ENCODE measurements around the gene KCNMA1. TPM values are rescaled to one million over a fixed set of nuclear protein-coding genes. Genes with fewer than 3 reads are reported as not detected.

The KCNMA1 gene
- total RNA-seq, 2 donors from 2014 or later: 5.9 to 9.3 TPM

DNA sequence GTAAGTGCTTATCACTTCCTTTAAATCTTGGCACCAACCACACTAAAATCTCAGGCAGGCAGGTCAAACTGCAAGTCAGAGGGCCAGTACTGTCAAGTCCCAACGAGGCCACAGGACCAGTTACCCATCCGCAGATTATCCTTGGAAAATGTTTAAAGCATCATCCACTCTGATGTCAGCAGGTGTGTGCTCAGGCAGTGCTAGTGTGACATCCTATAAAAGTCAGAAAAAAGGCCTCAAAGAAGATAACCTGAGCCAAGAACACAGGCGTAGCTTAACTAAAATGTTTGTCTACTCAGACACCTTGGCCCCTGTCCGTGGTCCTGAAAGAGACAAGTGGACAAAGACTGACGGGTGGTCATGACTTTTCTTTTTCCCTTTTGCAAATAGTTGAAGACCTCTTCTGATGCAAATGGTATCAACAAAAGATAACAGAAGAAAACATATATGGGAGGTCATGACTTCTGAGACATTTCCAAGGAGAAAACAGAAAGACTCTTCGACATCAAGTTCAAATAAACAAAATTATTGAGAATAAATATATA, 309.3 kb downstream of the KCNMA1 start:
- TF ChIP-seq POLR2A (IDR thresholded peaks at IDR 0.05): no peak
- TF ChIP-seq, protein P1, sequence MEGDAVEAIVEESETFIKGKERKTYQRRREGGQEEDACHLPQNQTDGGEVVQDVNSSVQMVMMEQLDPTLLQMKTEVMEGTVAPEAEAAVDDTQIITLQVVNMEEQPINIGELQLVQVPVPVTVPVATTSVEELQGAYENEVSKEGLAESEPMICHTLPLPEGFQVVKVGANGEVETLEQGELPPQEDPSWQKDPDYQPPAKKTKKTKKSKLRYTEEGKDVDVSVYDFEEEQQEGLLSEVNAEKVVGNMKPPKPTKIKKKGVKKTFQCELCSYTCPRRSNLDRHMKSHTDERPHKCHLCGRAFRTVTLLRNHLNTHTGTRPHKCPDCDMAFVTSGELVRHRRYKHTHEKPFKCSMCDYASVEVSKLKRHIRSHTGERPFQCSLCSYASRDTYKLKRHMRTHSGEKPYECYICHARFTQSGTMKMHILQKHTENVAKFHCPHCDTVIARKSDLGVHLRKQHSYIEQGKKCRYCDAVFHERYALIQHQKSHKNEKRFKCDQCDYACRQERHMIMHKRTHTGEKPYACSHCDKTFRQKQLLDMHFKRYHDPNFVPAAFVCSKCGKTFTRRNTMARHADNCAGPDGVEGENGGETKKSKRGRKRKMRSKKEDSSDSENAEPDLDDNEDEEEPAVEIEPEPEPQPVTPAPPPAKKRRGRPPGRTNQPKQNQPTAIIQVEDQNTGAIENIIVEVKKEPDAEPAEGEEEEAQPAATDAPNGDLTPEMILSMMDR (IDR thresholded peaks at IDR 0.05): no peak
- intact Hi-C loops (cut with DNase I): no loop called here
- H3K27ac ChIP-seq: no peak overlapping the region
- no peaks in the 10 kb centered on the region for H3K27me3 ChIP-seq
- peaks cover 36% of the 10 kb centered on the region for H3K4me1 ChIP-seq
- no peak for ATAC-seq
- WGBS, 2 donors: 64 to 66% methylated on average over 6 of the region's 6 CpGs
- no peak overlapping the region for H3K4me3 ChIP-seq
- no peaks in the 10 kb centered on the region for H3K9me3 ChIP-seq
- H3K36me3 ChIP-seq (replicated peaks in 1 of 2; ENCODE audit: insufficient read depth in 1 of 2, low read depth in 2 of 2): no peaks in the 10 kb centered on the region
- peak in 3 of 4 donors; percentile 29 to 49 (median 30) for DNase-seq

DNA sequence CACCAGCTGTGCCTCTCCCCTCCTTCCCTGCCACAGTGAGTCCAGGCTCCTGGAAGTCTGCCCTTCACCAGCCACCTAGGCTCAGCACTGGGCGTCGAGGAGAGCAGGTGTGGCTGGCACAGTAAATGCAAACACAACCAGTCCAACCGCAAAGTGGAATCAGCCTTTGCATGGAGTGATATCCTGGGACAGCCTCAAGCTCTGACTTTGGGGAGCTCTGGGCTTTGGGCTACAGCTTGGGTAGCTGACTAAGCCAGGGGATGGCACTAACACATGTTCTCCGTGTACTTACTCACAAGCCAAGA, 312.4 kb downstream of the KCNMA1 start:
- TF ChIP-seq POLR2A (IDR thresholded peaks at IDR 0.05): no peak
- TF ChIP-seq, protein P1 (IDR thresholded peaks at IDR 0.05): no peak
- peak; percentile 30 to 62 (median 42) for DNase-seq
- Histone ChIP-seq H3K9me3 (no peaks in the 10 kb centered on the region), H3K27me3 (no peaks in the 10 kb centered on the region), H3K36me3 (replicated peaks in 1 of 2; ENCODE audit: insufficient read depth in 1 of 2, low read depth in 2 of 2) (no peaks in the 10 kb centered on the region), H3K27ac (no peak overlapping the region), H3K4me1 (peaks cover 7% of the 10 kb centered on the region), H3K4me3 (no peak overlapping the region)
- peak; percentile 42 for ATAC-seq
- intact Hi-C loops (cut with DNase I): no loop called here
- WGBS, 2 donors: 40 to 50% methylated on average over 1 to 4 of the region's 4 CpGs

DNA sequence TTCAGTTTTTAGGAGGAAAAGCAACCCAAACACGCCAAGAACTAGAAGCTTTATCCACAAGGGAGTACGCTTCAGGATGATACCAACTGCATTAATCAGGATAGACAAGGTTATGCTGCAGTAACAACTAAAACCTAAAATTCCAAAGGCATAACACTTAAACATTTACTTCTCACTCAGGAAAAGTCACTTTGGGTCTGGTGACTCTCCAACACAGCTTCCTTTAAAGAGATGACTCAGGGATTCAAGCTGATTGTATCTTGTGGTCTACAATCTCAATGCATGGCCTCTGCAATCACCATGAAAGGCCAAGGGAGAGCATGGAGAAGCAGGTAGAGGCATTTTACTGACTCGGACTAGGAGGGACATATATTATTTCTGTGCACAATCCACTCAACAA, 315.8 kb downstream of the KCNMA1 start:
- H3K4me3 ChIP-seq: no peak overlapping the region
- whole genome bisulfite sequencing, 2 donors: 72 to 83% methylated on average over 3 of the region's 3 CpGs
- TF ChIP-seq POLR2A (IDR thresholded peaks at IDR 0.05): no peak
- TF ChIP-seq, protein P1 (IDR thresholded peaks at IDR 0.05): no peak
- H3K27me3 ChIP-seq: no peaks in the 10 kb centered on the region
- ATAC-seq: no peak
- H3K4me1 ChIP-seq: peaks cover 5% of the 10 kb centered on the region
- DNase-seq: no peak
- H3K9me3 ChIP-seq: no peaks in the 10 kb centered on the region
- no peak overlapping the region for H3K27ac ChIP-seq
- intact Hi-C loops (cut with DNase I): no loop called here
- no peaks in the 10 kb centered on the region for H3K36me3 ChIP-seq (replicated peaks in 1 of 2; ENCODE audit: insufficient read depth in 1 of 2, low read depth in 2 of 2)

DNA sequence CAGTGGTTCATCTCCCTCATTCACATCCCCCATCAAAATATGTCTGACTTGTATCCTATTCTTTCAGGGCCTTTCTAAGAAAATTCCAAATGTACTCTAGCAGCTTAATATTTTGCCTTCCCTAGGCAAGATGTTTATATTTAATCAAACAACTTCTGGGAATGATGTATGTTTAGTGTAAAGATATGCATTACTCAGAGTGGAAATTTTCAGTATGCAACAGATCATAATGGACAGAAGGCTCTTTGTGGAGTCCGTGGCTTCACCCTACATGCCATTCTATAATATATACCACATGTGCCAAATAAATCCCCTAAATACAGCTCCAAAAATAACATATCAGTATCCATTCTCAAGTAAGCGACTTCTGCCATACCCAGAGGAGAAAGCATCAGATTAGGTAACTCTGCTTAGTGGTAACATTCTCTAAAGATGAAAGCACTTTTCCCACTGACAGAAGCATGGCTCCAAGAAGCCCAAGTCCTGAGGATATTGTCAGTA, 316.6 kb downstream of the KCNMA1 start:
- no peak overlapping the region for H3K27ac ChIP-seq
- intact Hi-C loops (cut with DNase I): no loop called here
- no peak for ATAC-seq

More for the DNA sequence above, 316.6 kb downstream of the KCNMA1 start:
- no peak for TF ChIP-seq POLR2A (IDR thresholded peaks at IDR 0.05)
- TF ChIP-seq, protein P1 (IDR thresholded peaks at IDR 0.05): no peak
- H3K4me1 ChIP-seq: peaks cover 5% of the 10 kb centered on the region
- no peaks in the 10 kb centered on the region for H3K9me3 ChIP-seq
- H3K36me3 ChIP-seq (replicated peaks in 1 of 2; ENCODE audit: insufficient read depth in 1 of 2, low read depth in 2 of 2): no peaks in the 10 kb centered on the region
- 66 to 85% methylated on average over 2 of the region's 2 CpGs for WGBS, 2 donors
- no peak for DNase-seq
- no peak overlapping the region for H3K4me3 ChIP-seq
- H3K27me3 ChIP-seq: no peaks in the 10 kb centered on the region
